OCI-LY1 (cell line): ENCODE measurements around the gene RASGEF1C.
"Not testable (repeated sequence)": the region's sequence is repeated elsewhere in the genome, so short reads cannot be mapped to it uniquely, and the experiment has no call there.

Experiments
- H2AFZ ChIP-seq: fragments of 200-600 bp; sonication (generic), shearing (Covaris generic); 2 replicates; pipeline ENCODE4 v1.6.0; 2014; ENCODE audit warnings: antibody characterized with exemption, mild to moderate bottlenecking, low read length
- H3F3A ChIP-seq: fragments of 200-600 bp; sonication (generic), shearing (Covaris generic); 2 replicates; pipeline ENCODE4 v1.6.0; 2014; ENCODE audit warnings: mild to moderate bottlenecking, antibody characterized with exemption, low read length, moderate library complexity; ENCODE audit not compliant: insufficient read depth
- H3K27ac ChIP-seq: fragments of 200-600 bp; sonication (generic); 2 replicates; pipeline ENCODE4 v1.5.1; 2014; ENCODE audit warnings: low read length, mixed run types, mild to moderate bottlenecking, low read depth; ENCODE audit not compliant: poor library complexity, severe bottlenecking
- H3K27me3 ChIP-seq: fragments of 200-600 bp; sonication (generic); 2 replicates; pipeline ENCODE4 v1.6.0; 2014; ENCODE audit warnings: antibody characterized with exemption, mild to moderate bottlenecking, low read length, moderate library complexity; ENCODE audit not compliant: insufficient read depth
- H3K36me3 ChIP-seq: fragments of 200-600 bp; sonication (generic); 2 replicates; pipeline ENCODE4 v1.6.1; 2014; ENCODE audit warnings: mild to moderate bottlenecking, antibody characterized with exemption, low read length, moderate library complexity, mixed read lengths; ENCODE audit not compliant: insufficient read depth
- H3K4me1 ChIP-seq: fragments of 200-600 bp; sonication (generic); 2 replicates; pipeline ENCODE4 v1.5.1; 2014; ENCODE audit warnings: mild to moderate bottlenecking, low read length, moderate library complexity; ENCODE audit not compliant: insufficient read depth, severe bottlenecking
- H3K4me2 ChIP-seq: fragments of 200-600 bp; sonication (generic), shearing (Covaris generic); 2 replicates; pipeline ENCODE4 v1.6.1; 2014; ENCODE audit warnings: low read length
- H3K4me3 ChIP-seq: fragments of 200-600 bp; sonication (generic); 2 replicates; pipeline ENCODE4 v1.5.1; 2014; ENCODE audit warnings: low read length, low read depth, mild to moderate bottlenecking, mixed read lengths; ENCODE audit not compliant: poor library complexity, severe bottlenecking
- H3K79me2 ChIP-seq: fragments of 200-600 bp; shearing (Covaris generic); 2 replicates; pipeline ENCODE4 v1.6.1; 2016; ENCODE audit warnings: mixed run types, low read length, mixed read lengths; ENCODE audit not compliant: insufficient read depth
- H3K9ac ChIP-seq: fragments of 200-600 bp; sonication (generic), shearing (Covaris generic); 2 replicates; pipeline ENCODE4 v1.6.1; 2014; ENCODE audit warnings: mild to moderate bottlenecking, low read length, mixed read lengths
- H3K9me2 ChIP-seq: fragments of 200-600 bp; sonication (generic), shearing (Covaris generic); 2 replicates; pipeline ENCODE4 v1.6.1; 2014; ENCODE audit warnings: low read depth, mild to moderate bottlenecking, low read length, mixed read lengths
- H3K9me3 ChIP-seq: fragments of 200-600 bp; shearing (Covaris generic); 2 replicates; pipeline ENCODE4 v1.6.1; 2014; ENCODE audit warnings: low read length, mixed read lengths
- H4K20me1 ChIP-seq: fragments of 200-600 bp; sonication (generic), shearing (Covaris generic); 2 replicates; pipeline ENCODE4 v1.6.0; 2016; ENCODE audit warnings: mild to moderate bottlenecking, low read length; ENCODE audit not compliant: insufficient read depth
- EZH2 ChIP-seq: fragments of 200-600 bp; sonication (generic), shearing (Covaris generic); IDR thresholded peaks from 2 replicates; pipeline ENCODE4 v1.8.0; 2017; ENCODE audit warnings: borderline replicate concordance, mixed run types, mild to moderate bottlenecking, antibody characterized with exemption, low read length, moderate library complexity, mixed read lengths
- TF ChIP-seq, protein P1 (sequence below): fragments of 200-600 bp; sonication (generic), shearing (Covaris generic); IDR thresholded peaks from 2 replicates; pipeline ENCODE4 v1.5.1; 2017; ENCODE audit warnings: mild to moderate bottlenecking, antibody characterized with exemption, low read length, moderate library complexity, mixed read lengths

Gene RASGEF1C

GRCh38 chr5:180124662-180125061, 84.3 kb downstream of the RASGEF1C start:
- not testable (repeated sequence) for H3K36me3 ChIP-seq, H3K9ac ChIP-seq, H3K9me3 ChIP-seq, H3K4me1 ChIP-seq, H3K79me2 ChIP-seq, H3F3A ChIP-seq, H3K9me2 ChIP-seq, H3K27me3 ChIP-seq, H3K4me3 ChIP-seq, H3K27ac ChIP-seq, H3K4me2 ChIP-seq, H4K20me1 ChIP-seq, H2AFZ ChIP-seq

GRCh38 chr5:180122875-180123274, 86.1 kb downstream of the RASGEF1C start:
- Histone ChIP-seq H3K9me3 (no peaks in the 10 kb centered on the region), H2AFZ (no peak overlapping the region), H3K4me2 (no peak overlapping the region), H3K9ac (no peak overlapping the region), H3K27me3 (no peaks in the 10 kb centered on the region), H3K36me3 (no peaks in the 10 kb centered on the region), H3F3A (no peaks in the 10 kb centered on the region), H4K20me1 (no peaks in the 10 kb centered on the region), H3K27ac (no peak overlapping the region), H3K79me2 (no peaks in the 10 kb centered on the region), H3K4me3 (no peak overlapping the region), H3K4me1 (no peaks in the 10 kb centered on the region), H3K9me2 (no peaks in the 10 kb centered on the region)
- no peak for TF ChIP-seq EZH2
- TF ChIP-seq, protein P1, sequence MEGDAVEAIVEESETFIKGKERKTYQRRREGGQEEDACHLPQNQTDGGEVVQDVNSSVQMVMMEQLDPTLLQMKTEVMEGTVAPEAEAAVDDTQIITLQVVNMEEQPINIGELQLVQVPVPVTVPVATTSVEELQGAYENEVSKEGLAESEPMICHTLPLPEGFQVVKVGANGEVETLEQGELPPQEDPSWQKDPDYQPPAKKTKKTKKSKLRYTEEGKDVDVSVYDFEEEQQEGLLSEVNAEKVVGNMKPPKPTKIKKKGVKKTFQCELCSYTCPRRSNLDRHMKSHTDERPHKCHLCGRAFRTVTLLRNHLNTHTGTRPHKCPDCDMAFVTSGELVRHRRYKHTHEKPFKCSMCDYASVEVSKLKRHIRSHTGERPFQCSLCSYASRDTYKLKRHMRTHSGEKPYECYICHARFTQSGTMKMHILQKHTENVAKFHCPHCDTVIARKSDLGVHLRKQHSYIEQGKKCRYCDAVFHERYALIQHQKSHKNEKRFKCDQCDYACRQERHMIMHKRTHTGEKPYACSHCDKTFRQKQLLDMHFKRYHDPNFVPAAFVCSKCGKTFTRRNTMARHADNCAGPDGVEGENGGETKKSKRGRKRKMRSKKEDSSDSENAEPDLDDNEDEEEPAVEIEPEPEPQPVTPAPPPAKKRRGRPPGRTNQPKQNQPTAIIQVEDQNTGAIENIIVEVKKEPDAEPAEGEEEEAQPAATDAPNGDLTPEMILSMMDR: no peak

DNA sequence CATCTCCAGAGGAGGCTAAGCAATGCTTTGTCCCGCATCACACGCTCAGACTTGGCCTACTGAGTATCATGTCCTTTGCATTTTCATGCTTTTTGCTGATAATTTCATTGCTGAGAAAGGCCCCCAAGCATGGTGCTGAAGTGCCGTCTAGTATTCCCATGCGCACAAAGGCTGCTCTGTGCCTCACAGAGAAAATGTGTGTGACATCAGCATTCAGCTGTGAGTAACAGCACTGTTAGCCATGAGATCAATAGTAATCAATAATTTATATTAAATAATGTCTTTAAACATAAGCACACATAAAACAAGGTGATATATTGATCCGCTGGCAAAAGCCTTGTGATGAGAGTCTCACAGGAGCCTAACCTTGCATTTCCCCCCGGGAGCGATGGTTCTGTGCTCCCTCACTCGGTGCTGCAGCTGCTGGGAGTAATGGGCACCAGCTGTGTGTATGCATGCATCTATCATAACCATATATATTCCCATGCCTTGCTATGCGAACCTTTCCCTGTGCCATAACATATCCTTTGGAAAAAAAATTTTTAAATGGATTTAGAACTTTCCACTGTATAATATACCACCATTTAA, 87.1 kb downstream of the RASGEF1C start:
- Histone ChIP-seq H3K4me2 (no peak overlapping the region), H3K27me3 (no peaks in the 10 kb centered on the region), H3K4me3 (no peak overlapping the region), H3K4me1 (no peaks in the 10 kb centered on the region), H3K9ac (no peak overlapping the region), H4K20me1 (no peaks in the 10 kb centered on the region), H3K36me3 (no peaks in the 10 kb centered on the region), H3K9me2 (no peaks in the 10 kb centered on the region), H2AFZ (no peak overlapping the region), H3K79me2 (no peaks in the 10 kb centered on the region), H3K27ac (no peak overlapping the region), H3K9me3 (no peaks in the 10 kb centered on the region), H3F3A (no peaks in the 10 kb centered on the region)
- TF ChIP-seq, protein P1: no peak
- TF ChIP-seq EZH2: no peak

GRCh38 chr5:180120237-180121101, 88.5 kb downstream of the RASGEF1C start:
- Histone ChIP-seq H3K9ac (no peak overlapping the region), H3F3A (no peaks in the 10 kb centered on the region), H3K4me1 (no peaks in the 10 kb centered on the region), H3K4me2 (no peak overlapping the region), H3K9me2 (no peaks in the 10 kb centered on the region), H3K27me3 (no peaks in the 10 kb centered on the region), H3K9me3 (no peaks in the 10 kb centered on the region), H3K79me2 (no peaks in the 10 kb centered on the region), H3K4me3 (no peak overlapping the region), H3K36me3 (no peaks in the 10 kb centered on the region), H2AFZ (no peak overlapping the region), H3K27ac (no peak overlapping the region), H4K20me1 (no peaks in the 10 kb centered on the region)
- TF ChIP-seq, protein P1: no peak
- TF ChIP-seq EZH2: no peak
